Measurements from ENCODE around the gene ID3.

DNA sequence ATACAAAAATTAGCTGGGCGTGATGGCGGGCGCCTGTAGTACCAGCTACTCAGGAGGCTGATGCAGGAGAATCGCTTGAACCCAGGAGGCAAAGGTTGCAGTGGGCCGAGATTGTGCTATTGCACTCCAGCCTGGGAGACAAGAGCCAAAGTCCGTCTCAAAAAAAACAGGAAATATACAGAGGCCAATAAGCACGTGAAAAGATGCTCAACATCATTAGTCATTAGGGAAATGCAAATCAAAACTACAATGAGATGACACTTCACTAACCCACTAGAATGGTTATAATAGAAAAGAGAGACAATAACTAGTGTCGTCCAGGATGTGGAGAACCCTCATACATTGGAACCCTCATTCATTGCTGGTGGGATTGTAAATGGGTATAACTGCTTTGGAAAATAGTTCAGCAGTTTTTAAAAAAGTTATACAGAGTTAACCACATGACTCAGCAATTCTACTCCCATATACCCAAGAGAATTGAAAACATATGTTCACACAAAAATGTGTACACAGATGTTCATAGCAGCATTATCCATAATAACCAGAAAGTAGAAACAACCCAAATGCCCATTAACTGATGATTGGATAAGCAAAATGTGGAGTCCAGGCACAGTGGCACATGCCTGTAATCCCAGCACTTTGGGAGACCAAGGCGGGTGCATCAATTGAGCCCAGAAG lies 21.9 kb downstream of the ID3 start:
- TF ChIP-seq CTCF (IDR thresholded peaks at IDR 0.05; ENCODE audit: insufficient read depth, low read length) (no peak), POLR2AphosphoS5 (IDR thresholded peaks at IDR 0.05; ENCODE audit: low read depth) (no peak), REST (IDR thresholded peaks at IDR 0.05; ENCODE audit: insufficient replicate concordance, low read depth) (no peak), SPI1 (IDR thresholded peaks at IDR 0.05; ENCODE audit: borderline replicate concordance, low read depth) (no peak), GABPA (IDR thresholded peaks at IDR 0.05; ENCODE audit: low read depth) (no peak)
